Esophagus muscularis mucosa (tissue), 3 donors: ENCODE measurements around the gene PAK5.

Experiments
- CTCF ChIP-seq, 3 experiments: fragments of 200-600 bp in 2 of 3; fragments of 450-650 bp in 1 of 3; sonication (generic) in 2 of 3; IDR thresholded peaks; one replicate each; pipeline ENCODE4 v1.5.1; 2017 to 2019; ENCODE audit warnings: antibody characterized with exemption in 3 of 3, mild to moderate bottlenecking in 2 of 3, moderate library complexity in 1 of 3
- POLR2AphosphoS5 ChIP-seq, 2 donors: sonication (generic); formaldehyde crosslinking; IDR thresholded peaks; one replicate each; pipeline ENCODE4 v1.6.1; 2017; ENCODE audit warnings: antibody characterized with exemption in 2 of 2

DNA sequence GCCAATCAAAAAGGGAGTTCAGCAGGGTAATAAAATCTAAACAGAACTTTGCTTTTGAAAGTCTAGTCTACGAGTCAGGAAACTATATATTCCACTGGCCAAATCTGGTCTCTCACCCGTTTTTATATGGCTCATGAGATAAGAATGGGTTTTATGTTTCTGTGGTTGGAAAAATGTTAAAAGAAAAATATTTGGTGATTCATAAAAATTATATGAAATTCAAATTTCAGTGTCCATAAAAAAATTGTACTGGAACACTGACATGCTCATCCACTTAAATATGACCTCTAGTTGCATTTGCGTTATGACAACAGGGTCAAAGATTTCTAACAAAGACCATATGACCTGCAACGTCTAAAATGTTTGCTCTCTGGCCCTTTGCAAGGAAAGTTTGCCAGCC is 346.8 kb downstream of the PAK5 start:
- TF ChIP-seq POLR2AphosphoS5 (IDR thresholded peaks at IDR 0.05) (no peak), CTCF (IDR thresholded peaks at IDR 0.05) (no peak)
